Heart right ventricle (tissue), 16 donors: ENCODE results near the gene ZNF132. TPM values are rescaled to one million over a fixed set of nuclear protein-coding genes. Genes with fewer than 3 reads are reported as not detected.
"Not testable (repeated sequence)": the region's sequence is repeated elsewhere in the genome, so short reads cannot be mapped to it uniquely, and the experiment has no call there.

Experiments
- ATAC-seq, 8 donors: fragments of 200-7000 bp; cut with Tn5 transposase; one replicate each; pipeline ENCODE4 v1.9.1; 2020; ENCODE audit warnings: mild to moderate bottlenecking in 8 of 8, moderate library complexity in 8 of 8, moderate number of reproducible peaks in 1 of 8
- DNase-seq, 2 donors: peaks; one replicate each; pipeline ENCODE4 v3.0.0-alpha.2; 2020
- H3K27ac ChIP-seq, 10 donors: fragments of 200-600 bp; sonication (generic) in 2 of 10; one replicate each; pipeline versions ENCODE4 v1.5.0 to v1.8.0; 2020 to 2022; ENCODE audit warnings: mild to moderate bottlenecking in 3 of 10
- H3K27me3 ChIP-seq, 7 donors: fragments of 200-600 bp; one replicate each; pipeline ENCODE4 v1.8.0; 2021 to 2022; ENCODE audit warnings: mild to moderate bottlenecking in 2 of 7
- H3K36me3 ChIP-seq, 9 donors: fragments of 200-600 bp; sonication (generic) in 1 of 9; one replicate each; pipeline versions ENCODE4 v1.5.0 to v1.8.0; 2020 to 2022; ENCODE audit warnings: mild to moderate bottlenecking in 2 of 9
- H3K4me1 ChIP-seq, 9 donors: fragments of 200-600 bp; sonication (generic) in 1 of 9; one replicate each; pipeline versions ENCODE4 v1.5.0 to v1.8.0; 2020 to 2022; ENCODE audit warnings: mild to moderate bottlenecking in 4 of 9
- H3K4me3 ChIP-seq, 10 donors: fragments of 200-600 bp; sonication (generic) in 2 of 10; one replicate each; pipeline versions ENCODE4 v1.5.0 to v1.8.0; 2020 to 2022; ENCODE audit warnings: mild to moderate bottlenecking in 7 of 10, moderate library complexity in 2 of 10
- H3K9me3 ChIP-seq, 11 donors: fragments of 200-600 bp in 10 of 11; sonication (generic) in 2 of 11; one replicate each; pipeline versions ENCODE4 v1.5.0 to v1.8.0; 2013 to 2022; ENCODE audit warnings: mild to moderate bottlenecking in 2 of 11, control low read depth in 1 of 11, moderate library complexity in 1 of 11
- CTCF ChIP-seq, 9 donors: fragments of 200-600 bp; sonication (generic) in 2 of 9; IDR thresholded peaks; one replicate each; pipeline versions ENCODE4 v1.5.0 to v1.8.0; 2021 to 2022; ENCODE audit warnings: antibody characterized with exemption in 9 of 9, mild to moderate bottlenecking in 5 of 9, moderate library complexity in 1 of 9
- WGBS, 2 donors: extraction: QIAGEN DNeasy Blood & Tissue Kit; methylation state at CpG; one replicate each; pipeline ENCODE4 v1.1.7; 2013; ENCODE audit warnings: inconsistent platforms in 1 of 2; 5-methylcytosine and 5-hydroxymethylcytosine counted together
- intact Hi-C, 10 donors: fragments of 100-400 bp; cut with DNase I; formaldehyde crosslinking; loops; one replicate each; pipeline versions ENCODE4 v1.11.1 to v1.14.2; 2022
- polyA plus RNA-seq, 2 donors: library from polyadenylated mRNA; stranded (reverse); fragments of 200-250 nt; gene quantifications; one replicate each; pipeline ENCODE4 v1.2.3, GENCODE V29; 2013
- total RNA-seq, 10 donors: library from RNA; stranded (reverse); fragmentation: NEBNext Ultra II Directional in 3 of 10; extraction: Animal tissue kit (Norgen Biotek cat#: 25700) in 3 of 10; gene quantifications; one replicate each; pipeline versions ENCODE4 v1.2.1 to v1.2.4, GENCODE V29; 2021 to 2023
- donor health status: Arrhythmogenic right ventricular cardiomyopathy.
- donor health status: ischemic (EF 13 %, LVEDD 7.1; RV severe dilation, severe dysfunction).
- donor health status: healthy with polysubstance abuse.
- donor health status: DM: no; HTN: yes; CAD: no.
- donor health status: DM: no; HTN: no; CAD: no.
- donor health status: ischemic (EF 25% LVEDD 6.9; RV normal size, moderate dysfunction).
- donor health status: ischemic (EF 25% LVEDD 5.7; RV mildly dilated, moderate dysfunction).
- donor health status: healthy.
- donor health status: DM: yes; HTN: yes; CAD: no.
- donor health status: Ischemic cardiomyopathy.
- donor health status: ischemic (EF 35%, LVEDD 5.7; RV mildly dilated, moderate dysfunction).
- donor health status: nonischemic (EF 11% LVEDD 7.7; RV severe dilation, severe dysfunction).
- donor health status: DM: yes; HTN: yes; CAD: no.
- donor health status: PGD.
- donor health status: ischemic (EF 29% LVEDD 5.4; RV normal size, mild dysfunction).
- donor health status: nonischemic (EF 23%, LVEDD 6.1; RV moderate dilation, normal function).

ZNF132 gene
- total and polyA plus RNA-seq, 12 donors = 1.1 to 6.7 (median 4.7) TPM

- Histone ChIP-seq H3K27ac (peak overlapping the region; percentile 84 to 95 (median 91)), H3K9me3 (no peaks in the 10 kb centered on the region), H3K27me3 (no peaks in the 10 kb centered on the region), H3K4me1 (peaks cover 5 to 31% (median 26%) of the 10 kb centered on the region in 9 donors), H3K4me3 (peak overlapping the region; percentile 79 to 100 (median 96)), H3K36me3 (peaks cover 0 to 6% (median 0%) of the 10 kb centered on the region in 9 donors)
- 11 to 14% methylated on average over 22 of the region's 22 CpGs for WGBS, 2 donors
- no peak for TF ChIP-seq CTCF (IDR thresholded peaks at IDR 0.05)
- DNase-seq (no peak), ATAC-seq (peak in 6 of 8 donors; percentile 2 to 40 (median 6))
- intact Hi-C loops = loop anchor here in 1 of 10 donors (1.0 kb wide), 1 partner anchor 33 kb away; the partner anchor contains the start of gene ZNF132
These were observed 32.2 kb downstream of the ZNF132 start for GRCh38 chr19:58407658-58408151.

GRCh38 chr19:58406818-58407657 is 32.9 kb downstream of the ZNF132 start:
- DNase-seq = no peak
- intact Hi-C loops = no loop called here
- no peaks in the 10 kb centered on the region for H3K27me3 ChIP-seq
- TF ChIP-seq CTCF (IDR thresholded peaks at IDR 0.05) = peak in 6 of 9 donors; percentile 8 to 38 (median 26)
- H3K36me3 ChIP-seq = peaks cover 0 to 6% (median 0%) of the 10 kb centered on the region in 9 donors
- H3K9me3 ChIP-seq = no peaks in the 10 kb centered on the region
- peak overlapping the region in 8 of 10 donors; percentile 79 to 100 (median 90) for H3K4me3 ChIP-seq
- H3K27ac ChIP-seq = peak overlapping the region in 6 of 10 donors; percentile 90 to 94 (median 92)
- WGBS, 2 donors = 69 to 70% methylated on average over 10 of the region's 10 CpGs
- peaks cover 5 to 34% (median 27%) of the 10 kb centered on the region in 9 donors for H3K4me1 ChIP-seq
- ATAC-seq = no peak

- ATAC-seq, H3K9me3 ChIP-seq, H3K27me3 ChIP-seq, DNase-seq, intact Hi-C loops, H3K4me3 ChIP-seq, H3K36me3 ChIP-seq, H3K27ac ChIP-seq: not testable (repeated sequence)
- H3K4me1 ChIP-seq = peaks cover 8 to 37% (median 26%) of the 10 kb centered on the region in 9 donors
- 67 to 78% methylated on average over 5 of the region's 5 CpGs for WGBS, 2 donors
These were observed 36.0 kb downstream of the ZNF132 start for GRCh38 chr19:58403920-58404478.

GRCh38 chr19:58401840-58402421 is 38.0 kb downstream of the ZNF132 start:
- H3K27me3 ChIP-seq = peaks cover 0 to 14% (median 9%) of the 10 kb centered on the region in 7 donors
- no peaks in the 10 kb centered on the region for H3K9me3 ChIP-seq
- peaks cover 8 to 25% (median 13%) of the 10 kb centered on the region in 9 donors for H3K4me1 ChIP-seq
- intact Hi-C loops = loop anchor here in 1 of 10 donors (2.0 kb wide), 1 partner anchor 15 kb away; the partner anchor contains the start of gene RPS5
- WGBS, 2 donors = 30 to 31% methylated on average over 23 of the region's 23 CpGs
- H3K27ac ChIP-seq = peak overlapping the region in 4 of 10 donors; percentile 46 to 67 (median 50)
- ATAC-seq = peak in 1 of 8 donors; percentile 0
- no peaks in the 10 kb centered on the region for H3K36me3 ChIP-seq
- no peak for DNase-seq
- TF ChIP-seq CTCF (IDR thresholded peaks at IDR 0.05) = no peak
- H3K4me3 ChIP-seq = peak overlapping the region in 9 of 10 donors; percentile 50 to 74 (median 62)
